GM21360 (cell line): ENCODE data around the gene GPC6.

Experiments used
- ATAC-seq: cut with Tn5 transposase; IDR thresholded peaks from one replicate; pipeline ENCODE4 v1.9.1; 2021; ENCODE audit warnings: mild to moderate bottlenecking, moderate library complexity; ENCODE audit not compliant: unreplicated experiment

The GPC6 gene

DNA sequence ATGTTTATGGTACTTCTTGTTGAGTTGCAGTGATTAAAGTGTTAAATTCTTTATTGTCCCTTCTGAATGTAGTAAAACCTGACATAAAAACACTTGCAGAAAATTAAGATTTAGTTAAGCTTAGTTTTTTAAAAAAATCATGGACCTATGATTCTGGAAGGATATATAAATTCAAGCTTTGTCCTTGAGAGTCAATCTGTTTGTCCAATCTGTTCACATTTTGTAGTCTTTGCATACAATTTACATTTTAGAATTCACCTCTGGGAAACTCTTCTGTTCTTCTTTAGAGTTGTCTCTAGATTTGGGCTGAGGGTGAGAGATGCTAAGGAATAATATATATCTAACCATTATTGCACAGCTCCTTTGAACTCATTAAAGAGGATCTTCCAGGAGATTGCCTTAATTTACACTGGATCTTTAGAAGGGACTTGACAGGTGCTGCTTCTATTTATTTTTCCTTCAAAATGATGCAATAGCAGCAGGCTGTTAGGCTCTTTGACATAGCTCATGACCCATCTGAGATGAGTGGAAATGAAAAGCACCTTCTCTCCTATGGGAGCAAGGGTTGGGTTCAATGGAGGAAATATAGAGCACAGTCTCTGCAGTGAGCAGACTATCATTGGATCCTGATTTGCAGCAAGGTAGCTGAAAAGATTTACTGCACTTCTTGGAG is 433.9 kb downstream of the GPC6 start:
- no peak for ATAC-seq

DNA sequence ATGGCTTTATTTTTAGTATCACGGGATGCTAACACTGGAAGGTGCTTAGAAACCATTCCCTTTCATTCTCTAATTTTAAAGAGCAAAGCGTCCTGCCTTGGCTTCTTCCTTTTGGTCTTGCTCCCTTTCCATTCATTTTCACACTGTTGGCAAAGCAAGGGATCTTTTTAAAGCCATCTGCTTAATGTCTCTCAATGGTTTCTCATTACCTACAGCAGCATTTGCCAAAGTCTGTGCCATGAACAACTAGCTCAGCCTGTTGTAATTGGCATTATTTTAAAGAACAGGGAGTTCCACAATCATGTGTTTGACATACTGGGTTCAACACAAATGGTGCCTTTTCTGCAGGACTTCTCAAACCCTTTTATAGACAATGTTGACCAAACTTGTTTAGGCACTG is 444.3 kb downstream of the GPC6 start:
- ATAC-seq, result no peak

GRCh38 chr13:93672996-93673395 is 446.4 kb downstream of the GPC6 start:
- no peak for ATAC-seq

- ATAC-seq, result no peak
Measured at GRCh38 chr13:93673885-93674284, 447.3 kb downstream of the GPC6 start.

- no peak for ATAC-seq
Measured at GRCh38 chr13:93674337-93674755, 447.7 kb downstream of the GPC6 start.

DNA sequence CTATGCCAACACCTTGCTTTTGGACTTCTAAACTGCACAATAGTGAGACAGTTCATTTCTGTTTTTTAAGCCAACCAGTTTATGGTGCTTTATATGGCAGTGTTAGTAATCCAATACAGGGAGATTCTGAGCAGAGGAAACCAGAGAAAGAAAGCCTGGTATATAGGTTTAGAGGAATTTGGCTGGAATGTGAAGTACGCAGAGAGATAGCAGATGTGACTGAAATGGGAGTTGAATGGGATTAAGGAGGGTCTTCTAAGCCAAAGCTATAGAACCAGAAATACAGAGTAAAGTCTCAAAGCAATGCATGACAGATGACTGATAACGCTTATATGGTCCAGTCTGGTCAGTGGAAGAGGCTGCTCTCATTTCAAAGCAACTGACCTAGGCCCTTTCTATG is 453.7 kb downstream of the GPC6 start:
- ATAC-seq, result no peak

DNA sequence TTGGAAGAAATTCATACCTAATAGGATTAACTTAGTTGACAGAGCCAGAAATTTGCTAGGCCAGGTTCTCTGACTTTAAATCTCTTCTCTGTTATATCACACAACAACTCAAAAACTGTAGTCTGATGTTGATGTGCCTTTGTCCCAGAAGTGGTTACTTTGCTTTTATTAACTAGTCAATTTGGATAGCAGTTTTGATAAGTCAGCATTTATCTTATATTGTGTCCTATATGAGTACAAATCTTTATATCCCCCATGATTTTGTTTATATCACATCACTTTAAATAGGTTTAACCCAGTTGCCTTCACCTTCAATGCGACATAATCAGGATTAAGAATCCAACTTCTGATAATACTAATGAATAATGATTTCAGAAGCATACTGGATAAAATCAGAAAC is 459.3 kb downstream of the GPC6 start:
- ATAC-seq, result no peak

DNA sequence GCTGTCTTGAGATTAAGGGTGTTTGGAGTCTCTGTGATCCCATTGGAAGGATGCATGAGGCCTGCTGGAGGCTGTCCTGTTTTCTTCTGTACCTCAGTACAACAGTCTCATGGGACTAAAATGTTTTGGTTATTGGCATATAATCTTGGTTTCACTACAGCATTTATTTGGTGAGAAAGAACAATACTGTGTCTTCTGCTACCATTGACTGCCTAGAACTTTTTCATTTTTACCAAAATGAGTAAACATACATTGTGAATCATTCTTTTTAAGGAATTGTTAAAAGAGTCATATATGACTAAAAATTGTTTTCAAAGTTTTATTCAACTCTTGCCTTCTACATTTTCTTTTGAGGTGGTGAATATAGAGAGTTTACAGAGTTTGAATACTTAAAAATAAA is 459.8 kb downstream of the GPC6 start:
- no peak for ATAC-seq

DNA sequence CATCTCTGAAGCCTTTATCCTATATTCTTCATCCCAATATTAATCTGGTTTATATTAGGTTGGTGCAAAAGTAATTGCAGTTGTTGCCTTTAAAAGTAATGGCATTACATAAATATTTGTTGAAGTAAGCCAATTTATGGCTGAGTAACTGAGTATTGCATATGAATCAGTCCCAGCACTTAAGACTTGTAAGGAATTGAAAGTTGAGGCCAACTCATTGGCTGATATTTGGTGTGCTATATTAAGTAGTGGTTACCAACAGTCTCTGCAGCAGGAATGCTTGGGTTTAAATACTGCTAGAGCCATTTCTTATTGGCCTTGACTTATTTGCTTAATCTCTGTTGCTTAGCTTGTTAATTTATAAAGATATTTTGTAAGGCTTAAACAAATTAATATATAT is 460.7 kb downstream of the GPC6 start:
- ATAC-seq, result no peak

DNA sequence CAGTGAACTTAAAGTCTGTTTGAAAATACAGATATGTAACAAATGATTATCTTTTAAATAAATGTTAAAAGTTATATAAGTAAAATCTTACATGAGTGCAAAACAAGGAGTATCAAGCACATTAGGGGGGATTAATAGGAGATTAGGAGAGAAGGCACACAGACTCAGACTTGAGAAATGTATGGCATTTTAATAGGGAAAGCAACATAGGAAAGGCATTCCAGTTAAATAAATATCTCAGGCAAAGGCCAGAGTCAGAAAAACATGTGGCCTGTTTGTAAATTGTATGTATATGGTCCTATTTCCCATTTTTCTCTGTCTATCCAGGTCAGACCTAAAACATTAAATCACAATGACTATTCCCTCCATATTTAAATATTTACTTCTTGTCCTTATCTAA is 462.7 kb downstream of the GPC6 start:
- ATAC-seq, result no peak

DNA sequence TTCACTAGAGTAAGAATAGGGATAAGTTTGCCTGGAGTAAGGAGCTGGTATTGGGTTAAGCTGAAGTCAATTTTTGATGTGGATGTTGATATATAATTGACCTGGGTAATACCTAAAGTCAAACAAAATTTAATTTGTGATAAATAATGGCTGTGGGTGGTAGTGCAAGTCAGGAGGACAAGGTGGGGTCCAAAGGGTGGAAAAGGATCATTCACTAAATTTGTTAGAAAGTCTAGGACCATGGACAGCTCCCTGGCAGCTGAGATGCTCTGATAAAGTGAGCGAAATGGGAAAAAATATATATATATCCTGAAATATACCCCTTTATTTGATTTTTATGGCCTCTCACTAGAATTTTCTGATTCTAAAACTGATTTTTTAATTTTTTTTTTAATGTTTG is 463.5 kb downstream of the GPC6 start:
- ATAC-seq, result no peak

- ATAC-seq, result no peak
Measured at GRCh38 chr13:93698016-93698613, 471.5 kb downstream of the GPC6 start.

GRCh38 chr13:93700115-93700514 is 473.5 kb downstream of the GPC6 start:
- ATAC-seq, result no peak

- no peak for ATAC-seq
Measured at GRCh38 chr13:93708308-93709075, 481.9 kb downstream of the GPC6 start.

DNA sequence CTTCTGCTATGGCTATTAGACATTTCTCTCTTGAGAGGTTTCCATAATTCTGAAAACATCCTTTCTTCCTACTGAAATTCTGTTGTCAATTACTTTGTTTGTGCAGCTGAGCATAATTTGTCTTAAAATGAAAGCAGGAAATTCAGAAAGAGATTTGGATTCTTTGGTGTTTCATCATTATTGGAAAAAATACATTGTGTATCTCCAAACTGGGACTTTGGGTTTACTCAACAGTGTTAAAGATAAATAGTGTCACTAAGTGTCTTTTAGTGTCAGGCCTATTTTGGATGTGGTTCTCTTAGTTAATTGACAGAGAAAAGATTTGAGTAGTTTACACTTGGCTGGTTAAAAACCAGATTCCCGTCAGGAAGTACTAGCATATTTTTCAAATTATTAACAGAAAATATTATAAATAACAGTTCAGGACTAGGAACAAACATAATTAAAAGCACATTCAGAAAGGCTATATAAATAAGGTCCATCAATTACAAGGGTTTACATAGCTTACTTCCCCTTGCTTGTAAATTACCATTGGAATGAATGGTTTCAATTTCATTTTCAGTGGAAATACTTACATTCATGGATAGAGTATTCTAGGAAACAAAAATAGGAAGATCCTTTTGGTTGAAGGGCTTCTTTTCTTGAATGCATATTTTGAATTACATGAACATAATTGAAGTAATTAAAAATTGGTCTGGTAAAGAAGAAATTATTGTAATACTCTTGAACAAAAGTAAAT is 483.1 kb downstream of the GPC6 start:
- ATAC-seq, result no peak

DNA sequence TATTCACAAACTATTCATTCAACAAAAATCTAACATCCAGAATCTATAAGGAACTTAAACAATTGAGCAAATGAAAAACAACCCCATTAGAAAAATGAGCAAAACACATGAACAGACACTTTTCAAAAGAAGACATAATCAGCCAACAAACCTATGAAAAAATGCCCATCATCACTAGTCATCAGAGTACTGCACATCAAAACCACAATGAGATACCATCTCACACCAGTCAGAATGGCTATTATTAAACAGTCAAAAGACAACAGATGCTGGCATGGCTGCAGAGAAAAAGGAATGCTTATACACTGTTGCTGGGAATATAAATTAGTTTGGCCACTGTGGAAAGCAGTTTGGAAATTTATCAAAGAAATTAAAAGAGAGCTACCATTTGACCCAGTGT is 487.6 kb downstream of the GPC6 start:
- ATAC-seq, result no peak

DNA sequence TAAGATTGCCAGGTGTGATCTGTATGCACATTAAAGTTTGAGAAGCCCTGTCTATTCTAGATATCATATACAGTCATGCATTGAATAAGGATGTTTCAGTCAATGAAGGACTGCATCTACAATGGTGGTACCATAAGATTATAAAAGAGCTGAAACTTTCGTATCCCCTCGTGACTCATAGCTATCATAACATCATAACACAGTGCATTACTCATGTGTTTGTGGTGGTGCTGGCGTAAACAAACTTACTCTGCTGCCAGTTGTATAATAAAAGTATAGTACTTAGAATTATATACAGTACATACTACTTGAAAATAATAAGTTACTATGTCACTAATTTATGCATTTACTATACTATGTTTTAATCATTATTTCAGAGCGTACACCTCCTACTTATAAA is 489.3 kb downstream of the GPC6 start:
- ATAC-seq, result no peak

- ATAC-seq, result no peak
Measured at GRCh38 chr13:93716623-93717022, 490.0 kb downstream of the GPC6 start.

- ATAC-seq, result no peak
Measured at GRCh38 chr13:93721483-93721882, 494.9 kb downstream of the GPC6 start.

- ATAC-seq, result no peak
Measured at GRCh38 chr13:93723316-93723715, 496.7 kb downstream of the GPC6 start.

DNA sequence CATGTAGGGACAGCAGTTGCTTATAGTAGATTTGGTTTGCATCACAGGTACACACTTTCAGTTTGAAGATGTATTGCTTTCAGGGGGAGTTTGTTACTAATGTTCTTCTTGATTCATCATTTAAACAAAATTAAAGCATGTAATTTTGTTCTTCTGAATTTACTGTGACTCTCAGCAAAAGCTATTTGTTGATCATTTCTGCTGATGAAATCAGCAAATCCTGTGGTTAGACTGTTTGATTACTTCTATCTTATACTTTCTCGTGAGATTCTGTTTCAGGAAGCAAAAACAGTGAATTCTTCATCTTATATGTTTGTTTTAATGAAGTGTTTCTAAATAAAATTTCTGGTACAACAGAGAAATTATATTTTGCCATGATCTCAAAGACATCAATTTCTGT is 497.6 kb downstream of the GPC6 start:
- no peak for ATAC-seq
